Measurements from ENCODE around the gene BCOR.
A peak's percentile ranks its signal among the peaks of the same experiment; 100 is the strongest.

BCOR gene
- long read RNA-seq, partial matches to known transcripts: 30 of 38 reads
- long read RNA-seq, other reads (novel, unspliced or antisense): 8 of 38 reads

- peak within 1 kb of the TSS; percentile 57 for H3K4me3 ChIP-seq (replicated peaks; ENCODE audit: insufficient read depth, low read length)
- peak within 1 kb of the TSS; percentile 87 for H3K27ac ChIP-seq (replicated peaks)
- H3K27me3 ChIP-seq (ENCODE audit: insufficient read depth, poor library complexity, severe bottlenecking): no peaks in the 10 kb centered on the region
- TF ChIP-seq POLR2AphosphoS5 (IDR thresholded peaks at IDR 0.05; ENCODE audit: low read depth) (peak; percentile 90), SPI1 (IDR thresholded peaks at IDR 0.05; ENCODE audit: borderline replicate concordance, low read depth) (no peak), GABPA (IDR thresholded peaks at IDR 0.05; ENCODE audit: low read depth) (no peak), CTCF (IDR thresholded peaks at IDR 0.05; ENCODE audit: insufficient read depth, low read length) (no peak)
- TF ChIP-seq, protein P1, sequence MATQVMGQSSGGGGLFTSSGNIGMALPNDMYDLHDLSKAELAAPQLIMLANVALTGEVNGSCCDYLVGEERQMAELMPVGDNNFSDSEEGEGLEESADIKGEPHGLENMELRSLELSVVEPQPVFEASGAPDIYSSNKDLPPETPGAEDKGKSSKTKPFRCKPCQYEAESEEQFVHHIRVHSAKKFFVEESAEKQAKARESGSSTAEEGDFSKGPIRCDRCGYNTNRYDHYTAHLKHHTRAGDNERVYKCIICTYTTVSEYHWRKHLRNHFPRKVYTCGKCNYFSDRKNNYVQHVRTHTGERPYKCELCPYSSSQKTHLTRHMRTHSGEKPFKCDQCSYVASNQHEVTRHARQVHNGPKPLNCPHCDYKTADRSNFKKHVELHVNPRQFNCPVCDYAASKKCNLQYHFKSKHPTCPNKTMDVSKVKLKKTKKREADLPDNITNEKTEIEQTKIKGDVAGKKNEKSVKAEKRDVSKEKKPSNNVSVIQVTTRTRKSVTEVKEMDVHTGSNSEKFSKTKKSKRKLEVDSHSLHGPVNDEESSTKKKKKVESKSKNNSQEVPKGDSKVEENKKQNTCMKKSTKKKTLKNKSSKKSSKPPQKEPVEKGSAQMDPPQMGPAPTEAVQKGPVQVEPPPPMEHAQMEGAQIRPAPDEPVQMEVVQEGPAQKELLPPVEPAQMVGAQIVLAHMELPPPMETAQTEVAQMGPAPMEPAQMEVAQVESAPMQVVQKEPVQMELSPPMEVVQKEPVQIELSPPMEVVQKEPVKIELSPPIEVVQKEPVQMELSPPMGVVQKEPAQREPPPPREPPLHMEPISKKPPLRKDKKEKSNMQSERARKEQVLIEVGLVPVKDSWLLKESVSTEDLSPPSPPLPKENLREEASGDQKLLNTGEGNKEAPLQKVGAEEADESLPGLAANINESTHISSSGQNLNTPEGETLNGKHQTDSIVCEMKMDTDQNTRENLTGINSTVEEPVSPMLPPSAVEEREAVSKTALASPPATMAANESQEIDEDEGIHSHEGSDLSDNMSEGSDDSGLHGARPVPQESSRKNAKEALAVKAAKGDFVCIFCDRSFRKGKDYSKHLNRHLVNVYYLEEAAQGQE (IDR thresholded peaks at IDR 0.05; ENCODE audit: insufficient replicate concordance, low read depth): peak; percentile 44
- peak; percentile 68 to 76 for DNase-seq (ENCODE audit: low read depth in 1 of 2, low spot score in 1 of 2)
Measured at GRCh38 chrX:40097504-40098263, at the start of gene BCOR. TSS of gene BCOR (minus strand) at chrX:40097958. CDS start at chrX:40077929, 20,029 bp downstream.

DNA sequence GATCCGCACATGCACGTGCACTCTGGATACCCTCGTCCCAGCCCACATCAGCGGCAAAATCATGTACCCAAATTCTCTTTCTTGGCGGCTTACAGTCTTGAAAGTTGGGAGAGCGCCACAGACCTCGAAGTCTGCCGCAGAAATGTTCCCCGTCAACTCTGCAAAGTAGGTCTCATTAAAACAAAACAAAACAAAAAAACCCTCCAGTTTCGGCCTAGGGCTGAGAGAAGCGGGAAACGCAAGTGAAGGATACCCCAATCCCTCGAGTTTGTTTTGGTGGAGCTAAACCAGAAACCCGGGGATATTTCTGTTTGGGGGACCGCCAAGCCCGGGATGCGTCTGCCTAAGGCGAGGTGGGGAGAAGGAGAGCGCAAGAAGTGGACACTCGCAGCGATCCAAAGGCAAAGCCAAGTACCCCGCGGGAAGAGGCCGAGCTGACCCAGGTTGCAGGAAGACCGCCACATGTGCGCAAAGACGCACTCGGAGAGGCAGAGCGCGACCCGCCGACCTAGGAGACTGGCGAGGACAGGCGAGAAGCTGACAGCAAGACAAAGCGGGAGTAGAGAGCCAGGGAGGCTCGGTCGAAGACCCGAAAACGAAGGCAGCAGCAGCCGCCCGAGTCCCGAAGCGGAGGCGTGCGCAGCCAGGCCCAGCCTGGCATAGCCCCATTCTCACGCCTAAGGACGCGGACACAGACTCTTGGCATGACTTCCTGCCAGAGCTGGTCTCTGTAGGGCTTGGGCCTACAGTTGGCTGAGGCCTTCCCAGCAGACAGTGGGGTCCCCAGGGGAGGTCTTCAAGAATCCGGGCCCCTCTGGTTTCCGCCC lies 49.6 kb upstream of the BCOR start:
- H3K27me3 ChIP-seq (ENCODE audit: insufficient read depth, poor library complexity, severe bottlenecking): no peaks in the 10 kb centered on the region
- H3K4me3 ChIP-seq (replicated peaks; ENCODE audit: insufficient read depth, low read length): no peak overlapping the region; the same call in 1 of the 2 replicates
- no peak for DNase-seq (ENCODE audit: low read depth in 1 of 2, low spot score in 1 of 2)
- no peak for TF ChIP-seq CTCF (IDR thresholded peaks at IDR 0.05; ENCODE audit: insufficient read depth, low read length)
- H3K27ac ChIP-seq (replicated peaks): peak overlapping the region; percentile 92

DNA sequence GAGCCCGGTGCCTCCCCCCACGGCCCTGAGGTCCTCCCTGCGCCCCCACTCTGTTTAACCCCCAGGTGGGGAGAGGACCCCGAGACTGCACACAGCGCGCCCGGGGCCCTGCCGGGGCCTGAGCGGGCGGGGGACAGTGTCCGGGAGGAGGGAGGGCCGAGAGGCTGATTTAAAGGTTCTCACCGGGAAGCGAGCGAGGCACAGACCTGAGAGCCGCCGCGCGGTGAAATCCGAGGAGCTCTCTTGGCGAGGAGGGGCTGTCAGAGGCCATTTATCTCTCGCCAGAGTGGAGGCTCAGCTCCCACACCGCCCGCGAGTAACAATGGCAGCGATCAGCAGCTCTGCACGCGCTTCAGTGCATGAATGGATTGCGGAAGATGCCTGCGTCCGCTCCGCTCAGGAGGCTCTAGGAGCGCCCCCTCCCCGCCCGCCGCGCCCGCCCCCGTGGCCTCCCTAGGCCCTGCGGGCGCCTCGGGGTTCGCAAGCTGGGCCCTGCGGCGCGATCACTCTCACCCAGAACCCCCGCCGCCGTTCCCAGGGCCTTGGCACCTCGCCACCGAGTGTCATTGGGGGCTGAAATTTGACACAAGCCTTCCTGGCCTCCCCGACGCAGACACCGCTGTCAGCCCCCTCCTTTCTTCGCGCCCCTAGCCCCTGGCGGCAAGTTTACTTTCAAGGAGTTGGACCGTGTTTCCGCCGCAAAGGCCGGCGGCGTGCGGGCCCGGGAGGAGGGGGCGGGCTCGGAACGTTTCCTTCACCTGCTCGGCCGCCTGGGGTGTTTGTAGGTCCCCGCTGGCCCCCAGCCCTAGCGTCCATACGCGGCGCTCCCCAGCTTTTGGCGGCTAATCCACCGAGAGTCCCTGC lies 48.7 kb upstream of the BCOR start:
- Histone ChIP-seq H3K27ac (replicated peaks) (peak overlapping the region; percentile 86), H3K27me3 (ENCODE audit: insufficient read depth, poor library complexity, severe bottlenecking) (no peaks in the 10 kb centered on the region), H3K4me3 (replicated peaks; ENCODE audit: insufficient read depth, low read length) (peak overlapping the region; percentile 40)
- TF ChIP-seq POLR2AphosphoS5 (IDR thresholded peaks at IDR 0.05; ENCODE audit: low read depth): peak; percentile 38; the same call in 1 of the 2 replicates
- no peak for TF ChIP-seq CTCF (IDR thresholded peaks at IDR 0.05; ENCODE audit: insufficient read depth, low read length)
- DNase-seq (ENCODE audit: low read depth in 1 of 2, low spot score in 1 of 2): peak in 1 of 2 experiments; percentile 46

DNA sequence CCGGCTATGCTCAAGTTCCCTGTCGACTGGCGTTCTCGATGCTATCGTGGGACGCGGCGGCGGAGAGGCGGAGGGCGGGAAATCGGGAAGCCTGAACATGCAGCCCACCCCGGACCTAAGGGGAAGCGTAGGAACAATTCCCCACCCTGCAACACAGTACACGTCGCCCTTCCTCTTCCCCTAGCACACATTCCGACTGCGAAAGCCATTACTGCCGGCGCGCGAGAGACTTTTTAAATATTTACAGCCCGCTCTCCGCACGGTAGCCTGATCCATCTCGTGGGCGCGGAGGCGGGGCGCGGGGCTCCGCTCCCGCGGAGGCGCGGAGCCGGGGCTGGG lies 48.1 kb upstream of the BCOR start:
- peak overlapping the region; percentile 40 for H3K4me3 ChIP-seq (replicated peaks; ENCODE audit: insufficient read depth, low read length)
- TF ChIP-seq, protein P1 (IDR thresholded peaks at IDR 0.05; ENCODE audit: insufficient replicate concordance, low read depth): no peak
- TF ChIP-seq SPI1 (IDR thresholded peaks at IDR 0.05; ENCODE audit: borderline replicate concordance, low read depth): no peak
- no peaks in the 10 kb centered on the region for H3K27me3 ChIP-seq (ENCODE audit: insufficient read depth, poor library complexity, severe bottlenecking)
- H3K27ac ChIP-seq (replicated peaks): peak overlapping the region; percentile 86
- no peak for DNase-seq (ENCODE audit: low read depth in 1 of 2, low spot score in 1 of 2)
